HepG2 (cell line): ENCODE measurements around the gene NFE2L1. TPM values are rescaled to one million over a fixed set of nuclear protein-coding genes. Genes with fewer than 3 reads are reported as not detected.

Source experiments
- EEA1 ChIP-seq: sonication (generic); formaldehyde crosslinking; IDR thresholded peaks from 2 replicates; pipeline ENCODE4 v1.5.1; 2020; ENCODE audit warnings: mild to moderate bottlenecking, missing genetic modification reagents, borderline replicate concordance
- FOSL1 ChIP-seq: sonication (generic); formaldehyde crosslinking; IDR thresholded peaks from 2 replicates; pipeline ENCODE4 v1.9.0; 2021; ENCODE audit warnings: missing genetic modification reagents, borderline replicate concordance
- FOXC1 ChIP-seq: sonication (generic); formaldehyde crosslinking; IDR thresholded peaks from 2 replicates; pipeline ENCODE4 v1.8.0; 2022; ENCODE audit warnings: mild to moderate bottlenecking, missing genetic modification reagents, borderline replicate concordance
- JUN ChIP-seq: sonication (generic); formaldehyde crosslinking; IDR thresholded peaks from 2 replicates; pipeline ENCODE4 v1.4.0; 2020; ENCODE audit warnings: mild to moderate bottlenecking, missing genetic modification reagents
- MIER2 ChIP-seq: IDR thresholded peaks from 2 replicates; pipeline ENCODE4 v1.6.1; 2016; ENCODE audit warnings: missing biosample characterization, missing genetic modification reagents
- NBN ChIP-seq: fragments of 450-650 bp; conservative IDR thresholded peaks from 2 replicates; pipeline ENCODE4 v1.6.1; 2017
- NCOA2 ChIP-seq: sonication (generic); formaldehyde crosslinking; IDR thresholded peaks from 2 replicates; pipeline ENCODE4 v1.8.0; 2022; ENCODE audit warnings: inconsistent platforms
- NCOA5 ChIP-seq: sonication (generic); formaldehyde crosslinking; IDR thresholded peaks from 2 replicates; pipeline ENCODE4 v1.4.0; 2020; ENCODE audit warnings: missing genetic modification reagents
- NRL ChIP-seq: sonication (generic); formaldehyde crosslinking; IDR thresholded peaks from 2 replicates; pipeline ENCODE4 v1.5.0; 2020; ENCODE audit warnings: missing genetic modification reagents, mild to moderate bottlenecking, moderate library complexity, borderline replicate concordance
- ONECUT2 ChIP-seq: sonication (generic); formaldehyde crosslinking; IDR thresholded peaks from 2 replicates; pipeline ENCODE4 v1.4.0; 2020; ENCODE audit warnings: missing genetic modification reagents
- PPARG ChIP-seq: conservative IDR thresholded peaks from 2 replicates; pipeline ENCODE4 v1.6.1; 2016; ENCODE audit warnings: missing biosample characterization, missing genetic modification reagents
- THYN1 ChIP-seq: sonication (generic); formaldehyde crosslinking; IDR thresholded peaks from 2 replicates; pipeline ENCODE4 v1.8.1; 2023; ENCODE audit warnings: low read depth, mild to moderate bottlenecking, moderate library complexity, missing genetic modification reagents, borderline replicate concordance
- TOPORS ChIP-seq: sonication (generic); formaldehyde crosslinking; IDR thresholded peaks from 2 replicates; pipeline ENCODE4 v1.8.0; 2023; ENCODE audit warnings: mild to moderate bottlenecking, missing genetic modification reagents
- ZFP36L2 ChIP-seq: sonication (generic); formaldehyde crosslinking; IDR thresholded peaks from 2 replicates; pipeline ENCODE4 v1.4.0; 2020; ENCODE audit warnings: missing genetic modification reagents
- ZFX ChIP-seq: sonication (generic); formaldehyde crosslinking; IDR thresholded peaks from 2 replicates; pipeline ENCODE4 v1.4.0; 2020; ENCODE audit warnings: mild to moderate bottlenecking, low read depth, missing genetic modification reagents, moderate library complexity
- ZNF230 ChIP-seq: sonication (generic); formaldehyde crosslinking; IDR thresholded peaks from 2 replicates; pipeline ENCODE4 v1.4.0; 2020; ENCODE audit warnings: mild to moderate bottlenecking, missing genetic modification reagents
- ZNF326 ChIP-seq: sonication (generic); formaldehyde crosslinking; IDR thresholded peaks from 2 replicates; pipeline ENCODE4 v1.4.0; 2020; ENCODE audit warnings: missing genetic modification reagents, borderline replicate concordance
- ZNF432 ChIP-seq: sonication (generic); formaldehyde crosslinking; IDR thresholded peaks from 2 replicates; pipeline ENCODE4 v1.5.0; 2020; ENCODE audit warnings: missing genetic modification reagents, mild to moderate bottlenecking, borderline replicate concordance
- ZNF781 ChIP-seq: sonication (generic); formaldehyde crosslinking; IDR thresholded peaks from 2 replicates; pipeline ENCODE4 v1.5.1; 2020; ENCODE audit warnings: borderline replicate concordance, mild to moderate bottlenecking, missing genetic modification reagents; ENCODE audit errors: not compliant biosample characterization
- ZSCAN30 ChIP-seq: sonication (generic); formaldehyde crosslinking; IDR thresholded peaks from 2 replicates; pipeline ENCODE4 v1.5.0; 2020; ENCODE audit warnings: mild to moderate bottlenecking, missing genetic modification reagents
- polyA plus RNA-seq, 8 experiments: library from polyadenylated mRNA; depleted of rRNA in 3 of 8; stranded (reverse) in 7 of 8; unstranded in 1 of 8; fragments of >200 nt; fragmentation: Illumina TruSeq in 4 of 8; extraction: Trizol in 4 of 8; gene quantifications; 2 replicates each; pipeline versions ENCODE4 v1.2.1 to v1.2.3, GENCODE V29; 2011 to 2016; ENCODE audit warnings: low read depth in 4 of 8, missing spikeins in 1 of 8, mixed read lengths in 1 of 8; ENCODE audit not compliant: insufficient read depth in 1 of 8
- total RNA-seq, 5 experiments: library from RNA; depleted of rRNA; stranded (reverse); fragments of >200 nt; fragmentation: Illumina TruSeq; extraction: Trizol; gene quantifications; 2 replicates each; pipeline ENCODE4 v1.2.3, GENCODE V29; 2016; ENCODE audit warnings: low read depth in 1 of 5
- TF ChIP-seq, protein P1 (sequence below): sonication (generic); formaldehyde crosslinking; IDR thresholded peaks from 2 replicates; pipeline ENCODE4 v1.4.0; 2020; ENCODE audit warnings: mild to moderate bottlenecking, missing genetic modification reagents
- TF ChIP-seq, protein P2 (sequence below): IDR thresholded peaks from 2 replicates; pipeline ENCODE4 v1.6.1; 2016; ENCODE audit warnings: mild to moderate bottlenecking, missing biosample characterization, missing genetic modification reagents
- TF ChIP-seq, protein P3 (sequence below): sonication (generic); formaldehyde crosslinking; conservative IDR thresholded peaks from 2 replicates; pipeline ENCODE4 v1.4.0; 2020; ENCODE audit warnings: missing genetic modification reagents
- TF ChIP-seq, protein P4 (sequence below): sonication (generic); formaldehyde crosslinking; IDR thresholded peaks from 2 replicates; pipeline ENCODE4 v1.4.0; 2020; ENCODE audit warnings: missing genetic modification reagents

The NFE2L1 gene
- total and polyA plus RNA-seq, 2 of the 13 experiments (the other 11 are each of a cell fraction or from before 2014, with no cell fraction given): 67.0 to 234 TPM

GRCh38 chr17:48026502-48027321 is 21.4 kb upstream of the NFE2L1 start (continued):
- TF ChIP-seq TOPORS (CRISPR knock-in tag) (no peak), NRL (no peak), NCOA5 (CRISPR knock-in tag) (no peak), NCOA2 (CRISPR knock-in tag) (0 out of 2 replicates have a peak, but pooled peaks have one; percentile 33), JUN (CRISPR knock-in tag) (peak; percentile 70; the same call in 1 of the 2 replicates), ZSCAN30 (CRISPR knock-in tag) (no peak), ZNF326 (0 out of 2 replicates have a peak, but pooled peaks have one; percentile 40), EEA1 (no peak), NBN (no peak), ZNF781 (CRISPR knock-in tag) (no peak), PPARG (no peak), ZNF230 (CRISPR knock-in tag) (peak; percentile 59), ZFX (CRISPR knock-in tag) (peak; percentile 72), FOXC1 (CRISPR knock-in tag) (peak; percentile 68), ONECUT2 (CRISPR knock-in tag) (no peak), FOSL1 (CRISPR knock-in tag) (no peak), ZNF432 (CRISPR knock-in tag) (no peak), MIER2 (CRISPR knock-in tag) (no peak), THYN1 (CRISPR knock-in tag) (no peak), ZFP36L2 (CRISPR knock-in tag) (no peak)
- TF ChIP-seq, protein P1, sequence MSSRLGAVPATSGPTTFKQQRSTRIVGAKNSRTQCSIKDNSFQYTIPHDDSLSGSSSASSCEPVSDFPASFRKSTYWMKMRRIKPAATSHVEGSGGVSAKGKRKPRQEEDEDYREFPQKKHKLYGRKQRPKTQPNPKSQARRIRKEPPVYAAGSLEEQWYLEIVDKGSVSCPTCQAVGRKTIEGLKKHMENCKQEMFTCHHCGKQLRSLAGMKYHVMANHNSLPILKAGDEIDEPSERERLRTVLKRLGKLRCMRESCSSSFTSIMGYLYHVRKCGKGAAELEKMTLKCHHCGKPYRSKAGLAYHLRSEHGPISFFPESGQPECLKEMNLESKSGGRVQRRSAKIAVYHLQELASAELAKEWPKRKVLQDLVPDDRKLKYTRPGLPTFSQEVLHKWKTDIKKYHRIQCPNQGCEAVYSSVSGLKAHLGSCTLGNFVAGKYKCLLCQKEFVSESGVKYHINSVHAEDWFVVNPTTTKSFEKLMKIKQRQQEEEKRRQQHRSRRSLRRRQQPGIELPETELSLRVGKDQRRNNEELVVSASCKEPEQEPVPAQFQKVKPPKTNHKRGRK (CRISPR knock-in tag): no peak
- TF ChIP-seq, protein P2, sequence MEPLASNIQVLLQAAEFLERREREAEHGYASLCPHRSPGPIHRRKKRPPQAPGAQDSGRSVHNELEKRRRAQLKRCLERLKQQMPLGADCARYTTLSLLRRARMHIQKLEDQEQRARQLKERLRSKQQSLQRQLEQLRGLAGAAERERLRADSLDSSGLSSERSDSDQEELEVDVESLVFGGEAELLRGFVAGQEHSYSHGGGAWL (CRISPR knock-in tag): no peak
- TF ChIP-seq, protein P3, sequence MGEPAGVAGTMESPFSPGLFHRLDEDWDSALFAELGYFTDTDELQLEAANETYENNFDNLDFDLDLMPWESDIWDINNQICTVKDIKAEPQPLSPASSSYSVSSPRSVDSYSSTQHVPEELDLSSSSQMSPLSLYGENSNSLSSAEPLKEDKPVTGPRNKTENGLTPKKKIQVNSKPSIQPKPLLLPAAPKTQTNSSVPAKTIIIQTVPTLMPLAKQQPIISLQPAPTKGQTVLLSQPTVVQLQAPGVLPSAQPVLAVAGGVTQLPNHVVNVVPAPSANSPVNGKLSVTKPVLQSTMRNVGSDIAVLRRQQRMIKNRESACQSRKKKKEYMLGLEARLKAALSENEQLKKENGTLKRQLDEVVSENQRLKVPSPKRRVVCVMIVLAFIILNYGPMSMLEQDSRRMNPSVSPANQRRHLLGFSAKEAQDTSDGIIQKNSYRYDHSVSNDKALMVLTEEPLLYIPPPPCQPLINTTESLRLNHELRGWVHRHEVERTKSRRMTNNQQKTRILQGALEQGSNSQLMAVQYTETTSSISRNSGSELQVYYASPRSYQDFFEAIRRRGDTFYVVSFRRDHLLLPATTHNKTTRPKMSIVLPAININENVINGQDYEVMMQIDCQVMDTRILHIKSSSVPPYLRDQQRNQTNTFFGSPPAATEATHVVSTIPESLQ (CRISPR knock-in tag): no peak
- TF ChIP-seq, protein P4, sequence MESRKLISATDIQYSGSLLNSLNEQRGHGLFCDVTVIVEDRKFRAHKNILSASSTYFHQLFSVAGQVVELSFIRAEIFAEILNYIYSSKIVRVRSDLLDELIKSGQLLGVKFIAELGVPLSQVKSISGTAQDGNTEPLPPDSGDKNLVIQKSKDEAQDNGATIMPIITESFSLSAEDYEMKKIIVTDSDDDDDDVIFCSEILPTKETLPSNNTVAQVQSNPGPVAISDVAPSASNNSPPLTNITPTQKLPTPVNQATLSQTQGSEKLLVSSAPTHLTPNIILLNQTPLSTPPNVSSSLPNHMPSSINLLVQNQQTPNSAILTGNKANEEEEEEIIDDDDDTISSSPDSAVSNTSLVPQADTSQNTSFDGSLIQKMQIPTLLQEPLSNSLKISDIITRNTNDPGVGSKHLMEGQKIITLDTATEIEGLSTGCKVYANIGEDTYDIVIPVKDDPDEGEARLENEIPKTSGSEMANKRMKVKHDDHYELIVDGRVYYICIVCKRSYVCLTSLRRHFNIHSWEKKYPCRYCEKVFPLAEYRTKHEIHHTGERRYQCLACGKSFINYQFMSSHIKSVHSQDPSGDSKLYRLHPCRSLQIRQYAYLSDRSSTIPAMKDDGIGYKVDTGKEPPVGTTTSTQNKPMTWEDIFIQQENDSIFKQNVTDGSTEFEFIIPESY: peak; percentile 45; the same call in 1 of the 2 replicates
